Osteocyte (in vitro differentiated cells): Measurements from ENCODE around the gene APBA1. TPM values are rescaled to one million over a fixed set of nuclear protein-coding genes. Genes with fewer than 3 reads are reported as not detected.

ENCODE experiments used
- DNase-seq: peaks from one replicate; pipeline ENCODE4 v3.0.0; 2021; ENCODE audit warnings: mixed read lengths; ENCODE audit not compliant: unreplicated experiment; ENCODE audit errors: extremely low spot score
- H3K27ac Mint-ChIP-seq: one replicate; pipeline ENCODE4 v1.8.0; 2021; ENCODE audit warnings: mild to moderate bottlenecking, mixed read lengths; ENCODE audit not compliant: unreplicated experiment
- H3K27me3 Mint-ChIP-seq: one replicate; pipeline ENCODE4 v1.8.0; 2021; ENCODE audit warnings: mixed read lengths; ENCODE audit not compliant: unreplicated experiment
- H3K36me3 Mint-ChIP-seq: one replicate; pipeline ENCODE4 v1.8.0; 2021; ENCODE audit warnings: mixed read lengths; ENCODE audit not compliant: unreplicated experiment
- H3K4me1 Mint-ChIP-seq: one replicate; pipeline ENCODE4 v1.8.0; 2021; ENCODE audit warnings: mixed read lengths; ENCODE audit not compliant: unreplicated experiment
- H3K4me3 Mint-ChIP-seq: one replicate; pipeline ENCODE4 v1.8.0; 2021; ENCODE audit warnings: mild to moderate bottlenecking, moderate library complexity, mixed read lengths; ENCODE audit not compliant: unreplicated experiment
- H3K9me3 Mint-ChIP-seq: one replicate; pipeline ENCODE4 v1.8.0; 2021; ENCODE audit warnings: mixed read lengths; ENCODE audit not compliant: unreplicated experiment
- CTCF ChIP-seq: fragments of 200-600 bp; sonication (generic); IDR thresholded peaks from 2 replicates; pipeline ENCODE4 v1.5.0; 2021; ENCODE audit warnings: antibody characterized with exemption, mild to moderate bottlenecking, moderate library complexity
- total RNA-seq: library from RNA; stranded (reverse); gene quantifications from 2 replicates; pipeline ENCODE4 v1.2.1, GENCODE V29; 2021

Gene APBA1
- total RNA-seq, 1 donor from 2014 or later: 5.2 TPM

DNA sequence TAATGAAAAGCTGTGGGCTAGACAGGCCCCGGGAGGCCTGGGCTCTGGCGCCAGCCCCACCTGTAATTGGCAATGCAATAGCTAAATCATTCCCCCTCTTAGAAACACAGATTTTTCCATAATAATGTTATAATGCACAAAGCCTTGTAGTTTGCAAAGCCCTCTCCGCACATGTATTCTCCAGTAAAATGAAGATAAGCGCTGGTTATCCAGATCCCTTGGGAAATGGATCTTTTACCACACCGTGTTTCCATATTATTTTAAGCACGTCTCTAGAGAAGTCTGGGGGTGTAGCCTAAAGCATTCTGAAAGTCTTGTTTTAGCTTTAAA, 1.1 kb upstream of the APBA1 start:
- Mint-ChIP-seq H3K4me1 (peaks cover 34% of the 10 kb centered on the region), H3K36me3 (no peaks in the 10 kb centered on the region), H3K27me3 (no peaks in the 10 kb centered on the region), H3K4me3 (peak overlapping the region; percentile 83), H3K9me3 (no peaks in the 10 kb centered on the region), H3K27ac (peak overlapping the region; percentile 70)
- no peak for DNase-seq
- TF ChIP-seq CTCF: no peak

- TF ChIP-seq CTCF: peak; percentile 96
- Mint-ChIP-seq H3K9me3 (no peaks in the 10 kb centered on the region), H3K27ac (peak overlapping the region; percentile 70), H3K4me3 (peak overlapping the region; percentile 83), H3K36me3 (no peaks in the 10 kb centered on the region), H3K27me3 (no peaks in the 10 kb centered on the region), H3K4me1 (peaks cover 34% of the 10 kb centered on the region)
- peak; percentile 96 for DNase-seq
These were observed 582 bp upstream of the APBA1 start for GRCh38 chr9:69672596-69673310.

DNA sequence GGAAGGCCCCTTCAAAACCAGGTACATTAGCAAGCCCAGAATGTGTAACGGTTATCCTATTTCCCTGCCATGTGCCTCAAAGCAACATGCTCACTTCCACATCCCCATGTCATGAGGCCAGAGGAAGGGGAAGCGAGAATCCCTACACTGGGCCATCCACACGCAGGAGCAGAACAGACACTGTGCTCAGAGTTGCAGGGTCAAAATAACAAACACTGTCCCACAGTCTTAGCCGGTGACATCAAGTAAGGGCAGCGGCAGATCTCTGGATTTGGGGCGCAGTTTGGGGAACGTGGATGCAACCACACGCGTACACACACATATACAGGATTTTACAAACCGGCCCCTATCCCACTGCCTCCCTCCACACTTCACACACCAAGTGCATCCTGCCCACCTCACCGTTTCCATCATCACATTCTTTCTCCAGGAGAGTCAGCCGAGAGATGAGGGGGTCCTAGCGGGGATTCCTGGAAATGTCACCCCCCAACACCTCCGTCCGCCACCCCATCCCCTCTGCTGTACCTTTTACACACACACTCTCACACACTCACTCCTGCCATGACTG, 776 bp downstream of the APBA1 start:
- Mint-ChIP-seq H3K4me3 (peak overlapping the region; percentile 80), H3K27me3 (no peaks in the 10 kb centered on the region), H3K27ac (peak overlapping the region; percentile 32), H3K9me3 (no peaks in the 10 kb centered on the region), H3K4me1 (peaks cover 34% of the 10 kb centered on the region), H3K36me3 (no peaks in the 10 kb centered on the region)
- no peak for DNase-seq
- TF ChIP-seq CTCF: no peak

DNA sequence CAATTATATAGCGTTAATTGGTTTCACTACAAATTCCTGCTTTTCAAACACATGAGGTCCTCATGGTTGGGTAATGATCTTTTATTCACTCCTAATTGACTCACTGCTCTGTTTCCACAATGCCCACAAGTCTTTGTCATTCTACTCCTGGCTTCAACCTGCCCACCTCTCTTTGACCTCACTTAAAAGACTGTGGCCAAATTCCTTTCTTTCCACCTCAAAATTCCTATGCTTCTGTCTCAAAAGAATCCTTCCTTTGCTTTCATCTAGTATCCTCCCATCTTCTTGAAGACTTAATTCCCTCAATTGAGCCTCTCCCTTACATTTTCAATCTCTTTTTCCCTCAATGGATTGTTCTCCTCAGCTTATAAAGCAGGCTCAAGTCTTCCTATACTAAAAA, 4.9 kb downstream of the APBA1 start:
- Mint-ChIP-seq H3K4me3 (no peak overlapping the region), H3K4me1 (peaks cover 10% of the 10 kb centered on the region), H3K27me3 (no peaks in the 10 kb centered on the region), H3K9me3 (no peaks in the 10 kb centered on the region), H3K27ac (no peak overlapping the region), H3K36me3 (no peaks in the 10 kb centered on the region)
- DNase-seq: no peak
- TF ChIP-seq CTCF: no peak

DNA sequence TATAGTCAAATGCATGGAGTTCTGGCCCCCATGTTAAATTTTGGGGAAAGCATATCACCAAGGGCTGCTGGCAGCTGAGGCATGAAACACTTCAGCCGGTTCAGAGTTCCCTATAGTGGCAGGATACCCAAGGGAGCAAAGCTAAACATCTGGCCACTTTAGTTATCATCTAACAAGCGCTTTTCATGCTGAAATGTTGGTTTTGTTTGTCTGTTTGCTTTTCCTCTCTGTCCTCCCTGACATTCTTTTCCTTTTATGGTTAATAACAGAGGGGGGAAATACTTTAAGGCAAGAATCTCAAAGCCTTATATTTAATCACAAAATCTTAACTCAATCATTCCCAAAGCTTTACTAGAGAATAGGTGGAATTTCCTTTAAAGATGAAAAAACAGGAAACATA, 11.9 kb downstream of the APBA1 start:
- Mint-ChIP-seq H3K36me3 (no peaks in the 10 kb centered on the region), H3K27me3 (no peaks in the 10 kb centered on the region), H3K4me1 (peaks cover 14% of the 10 kb centered on the region), H3K9me3 (no peaks in the 10 kb centered on the region), H3K4me3 (no peak overlapping the region), H3K27ac (no peak overlapping the region)
- no peak for TF ChIP-seq CTCF
- no peak for DNase-seq
